Dedifferentiated amniotic fluid mesenchymal stem cell (primary cell): ENCODE data around the gene WWOX.

Experiments used
- DNase-seq: peaks from one replicate; pipeline ENCODE4 v3.0.0-alpha.2; 2016; ENCODE audit errors: extremely low spot score

WWOX gene

GRCh38 chr16:78269256-78269655 lies 169.8 kb downstream of the WWOX start:
- DNase-seq = no peak

GRCh38 chr16:78271981-78272380 lies 172.5 kb downstream of the WWOX start:
- DNase-seq = no peak

GRCh38 chr16:78274771-78275170 lies 175.3 kb downstream of the WWOX start:
- DNase-seq = no peak

- DNase-seq = no peak
Observed at GRCh38 chr16:78275420-78275819, 176.0 kb downstream of the WWOX start.

GRCh38 chr16:78277321-78278055 lies 178.0 kb downstream of the WWOX start:
- DNase-seq = no peak

GRCh38 chr16:78278056-78278450 lies 178.6 kb downstream of the WWOX start:
- no peak for DNase-seq

GRCh38 chr16:78281115-78281514 lies 181.7 kb downstream of the WWOX start:
- no peak for DNase-seq

GRCh38 chr16:78283548-78284251 lies 184.2 kb downstream of the WWOX start:
- DNase-seq = no peak

GRCh38 chr16:78284326-78284725 lies 184.9 kb downstream of the WWOX start:
- DNase-seq = no peak

- no peak for DNase-seq
Observed at GRCh38 chr16:78284957-78285434, 185.5 kb downstream of the WWOX start.

- no peak for DNase-seq
Observed at GRCh38 chr16:78285437-78285922, 186.0 kb downstream of the WWOX start.

- no peak for DNase-seq
Observed at GRCh38 chr16:78286065-78286464, 186.6 kb downstream of the WWOX start.

- no peak for DNase-seq
Observed at GRCh38 chr16:78288888-78289287, 189.4 kb downstream of the WWOX start.

GRCh38 chr16:78289373-78289772 lies 189.9 kb downstream of the WWOX start:
- DNase-seq = no peak

- no peak for DNase-seq
Observed at GRCh38 chr16:78289844-78290277, 190.4 kb downstream of the WWOX start.

GRCh38 chr16:78290395-78290794 lies 190.9 kb downstream of the WWOX start:
- DNase-seq = no peak

- no peak for DNase-seq
Observed at GRCh38 chr16:78290872-78291591, 191.6 kb downstream of the WWOX start.

GRCh38 chr16:78291604-78292003 lies 192.2 kb downstream of the WWOX start:
- DNase-seq = no peak

- no peak for DNase-seq
Observed at GRCh38 chr16:78292086-78292843, 192.8 kb downstream of the WWOX start.

- DNase-seq = no peak
Observed at GRCh38 chr16:78292844-78293380, 193.5 kb downstream of the WWOX start.

GRCh38 chr16:78294538-78295225 lies 195.2 kb downstream of the WWOX start:
- no peak for DNase-seq
